ENCODE results near the gene CCDC14. TPM values are rescaled to one million over a fixed set of nuclear protein-coding genes. Genes with fewer than 3 reads are reported as not detected.

The CCDC14 gene
- total and polyA plus RNA-seq, 2 of the 4 experiments (the other 2 are of a cell fraction), result 82.1 to 109 TPM

GRCh38 chr3:123899300-123899865, 61.6 kb downstream of the CCDC14 start:
- intact Hi-C loops (cut with micrococcal nuclease) (no loop called here), in situ Hi-C loops (cut with MboI; ENCODE audit: low sequenced_read_pairs) (no loop called here), dilution Hi-C loops (cut with HindIII; ENCODE audit: low sequenced_read_pairs, unreplicated experiment) (no loop called here)
- ChIA-PET CTCF (interaction anchor here (0.7 kb wide), 1 partner anchor 18 kb away, joined by 3 read pairs; no protein-coding TSS in a partner anchor), POLR2A (ENCODE audit: unreplicated experiment) (interaction anchor here (0.5 kb wide), 1 partner anchor 15 kb away, joined by 6 read pairs; the partner anchor contains the start of gene MYLK)
- H3K4ac ChIP-seq (ENCODE audit: low read depth, low read length), result no peak overlapping the region
- no peak overlapping the region for H3K18ac ChIP-seq (ENCODE audit: low read depth, low read length)
- H3K4me3 ChIP-seq (ENCODE audit: insufficient read depth, low read depth, low read length), result no peak overlapping the region
- H3K9me3 ChIP-seq (ENCODE audit: control insufficient read depth, insufficient read depth, low read length), result no peaks in the 10 kb centered on the region
- H3K4me2 ChIP-seq (ENCODE audit: low read depth, low read length), result no peak overlapping the region
- no peak overlapping the region for H3K56ac ChIP-seq (ENCODE audit: extremely low read depth, insufficient read depth, low read length)
- no peaks in the 10 kb centered on the region for H4K20me1 ChIP-seq (ENCODE audit: insufficient read depth, low read length)
- H2BK15ac ChIP-seq (ENCODE audit: low read depth, low read length), result no peak overlapping the region
- H2AFZ ChIP-seq (replicated peaks; ENCODE audit: low read length, poor library complexity), result no peak overlapping the region
- H3K36me3 ChIP-seq (ENCODE audit: control insufficient read depth, insufficient read depth, low read length), result no peaks in the 10 kb centered on the region
- 98% methylated on average over 5 of the region's 5 CpGs; no CpG with 5 or more reads in 1 of the 2 experiments for WGBS, 2 experiments (ENCODE audit: extremely low coverage in 2 of 2, insufficient read length in 1 of 2)
- no peak overlapping the region for H4K91ac ChIP-seq (ENCODE audit: insufficient read depth, low read depth, low read length)
- no peaks in the 10 kb centered on the region for H3K27me3 ChIP-seq (ENCODE audit: control insufficient read depth, insufficient read depth, low read length)
- H3K14ac ChIP-seq (replicated peaks; ENCODE audit: low read depth, low read length), result no peak overlapping the region
- no peak overlapping the region for H2AK5ac ChIP-seq (ENCODE audit: low read depth, low read length)
- no peak overlapping the region for H2BK5ac ChIP-seq (ENCODE audit: low read depth, low read length, poor library complexity, severe bottlenecking)
- no peak overlapping the region for H3K27ac ChIP-seq (ENCODE audit: insufficient read depth, low read length)
- H4K8ac ChIP-seq (ENCODE audit: low read depth in 2 of 2, low read length in 2 of 2), result no peak overlapping the region
- no TSS peak for BruUV-seq (replicated peaks)
- H4K5ac ChIP-seq (ENCODE audit: low read depth, low read length), result no peak overlapping the region
- H3K79me1 ChIP-seq (ENCODE audit: low read depth in 1 of 2, low read length in 2 of 2), result no peaks in the 10 kb centered on the region
- TF ChIP-seq RFX5 (IDR thresholded peaks at IDR 0.05; ENCODE audit: low read depth, low read length), result no peak
- no peak for TF ChIP-seq FOS (IDR thresholded peaks at IDR 0.05; ENCODE audit: low read depth, low read length)
- no peak for TF ChIP-seq CTCF (conservative IDR thresholded peaks at IDR 0.05; ENCODE audit: low read depth, low read length)
- TF ChIP-seq, protein P1, sequence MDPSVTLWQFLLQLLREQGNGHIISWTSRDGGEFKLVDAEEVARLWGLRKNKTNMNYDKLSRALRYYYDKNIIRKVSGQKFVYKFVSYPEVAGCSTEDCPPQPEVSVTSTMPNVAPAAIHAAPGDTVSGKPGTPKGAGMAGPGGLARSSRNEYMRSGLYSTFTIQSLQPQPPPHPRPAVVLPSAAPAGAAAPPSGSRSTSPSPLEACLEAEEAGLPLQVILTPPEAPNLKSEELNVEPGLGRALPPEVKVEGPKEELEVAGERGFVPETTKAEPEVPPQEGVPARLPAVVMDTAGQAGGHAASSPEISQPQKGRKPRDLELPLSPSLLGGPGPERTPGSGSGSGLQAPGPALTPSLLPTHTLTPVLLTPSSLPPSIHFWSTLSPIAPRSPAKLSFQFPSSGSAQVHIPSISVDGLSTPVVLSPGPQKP (IDR thresholded peaks at IDR 0.05; ENCODE audit: borderline replicate concordance, low read depth, low read length), result no peak
- no peak for TF ChIP-seq SMC3 (IDR thresholded peaks at IDR 0.05; ENCODE audit: low read depth, low read length)
- TF ChIP-seq MAFK (IDR thresholded peaks at IDR 0.05; ENCODE audit: low read depth, low read length), result no peak
- no peak for TF ChIP-seq MXI1 (IDR thresholded peaks at IDR 0.05; ENCODE audit: borderline replicate concordance, low read depth, low read length)
- no peak for TF ChIP-seq RAD21 (IDR thresholded peaks at IDR 0.05; ENCODE audit: low read length)
- TF ChIP-seq POLR2A (IDR thresholded peaks at IDR 0.05; ENCODE audit: low read depth, low read length), result no peak
- TF ChIP-seq MAZ (IDR thresholded peaks at IDR 0.05; ENCODE audit: borderline replicate concordance, low read depth, low read length), result no peak
- TF ChIP-seq BHLHE40 (IDR thresholded peaks at IDR 0.05; ENCODE audit: low read depth, low read length), result no peak
- no peak for TF ChIP-seq CEBPB (IDR thresholded peaks at IDR 0.05; ENCODE audit: low read depth, low read length)
- no peak for TF ChIP-seq RCOR1 (IDR thresholded peaks at IDR 0.05; ENCODE audit: insufficient replicate concordance, low read length)
- TF ChIP-seq, protein P2, sequence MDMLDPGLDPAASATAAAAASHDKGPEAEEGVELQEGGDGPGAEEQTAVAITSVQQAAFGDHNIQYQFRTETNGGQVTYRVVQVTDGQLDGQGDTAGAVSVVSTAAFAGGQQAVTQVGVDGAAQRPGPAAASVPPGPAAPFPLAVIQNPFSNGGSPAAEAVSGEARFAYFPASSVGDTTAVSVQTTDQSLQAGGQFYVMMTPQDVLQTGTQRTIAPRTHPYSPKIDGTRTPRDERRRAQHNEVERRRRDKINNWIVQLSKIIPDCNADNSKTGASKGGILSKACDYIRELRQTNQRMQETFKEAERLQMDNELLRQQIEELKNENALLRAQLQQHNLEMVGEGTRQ (IDR thresholded peaks at IDR 0.05; ENCODE audit: low read depth, low read length), result no peak
- no peak for TF ChIP-seq CHD1 (IDR thresholded peaks at IDR 0.05; ENCODE audit: low read depth, low read length)
- TF ChIP-seq NFE2L2 (IDR thresholded peaks at IDR 0.05; ENCODE audit: low read depth, low read length), result no peak
- H3K4me1 ChIP-seq (ENCODE audit: control insufficient read depth, insufficient read depth, low read length), result no peaks in the 10 kb centered on the region
- H2BK120ac ChIP-seq (ENCODE audit: low read depth, low read length), result no peak overlapping the region
- DNase-seq, result no peak
- no peak overlapping the region for H2BK20ac ChIP-seq (ENCODE audit: low read depth, low read length)
- H3K9ac ChIP-seq (ENCODE audit: low read depth, low read length), result no peak overlapping the region
- H3K23ac ChIP-seq (ENCODE audit: low read depth, low read length), result no peak overlapping the region
- no peak overlapping the region for H2AK9ac ChIP-seq (replicated peaks; ENCODE audit: low read depth, low read length, poor library complexity)
- H3K9me1 ChIP-seq (ENCODE audit: insufficient read depth, low read length), result no peaks in the 10 kb centered on the region; the same call in 1 of the 2 replicates
- no peak for ATAC-seq (ENCODE audit: low read depth)
